ENCODE results near the gene TXNDC2. TPM values are rescaled to one million over a fixed set of nuclear protein-coding genes. Genes with fewer than 3 reads are reported as not detected.

Gene TXNDC2
- polyA plus RNA-seq, 3 donors = 0.08 TPM; not detected in 2

DNA sequence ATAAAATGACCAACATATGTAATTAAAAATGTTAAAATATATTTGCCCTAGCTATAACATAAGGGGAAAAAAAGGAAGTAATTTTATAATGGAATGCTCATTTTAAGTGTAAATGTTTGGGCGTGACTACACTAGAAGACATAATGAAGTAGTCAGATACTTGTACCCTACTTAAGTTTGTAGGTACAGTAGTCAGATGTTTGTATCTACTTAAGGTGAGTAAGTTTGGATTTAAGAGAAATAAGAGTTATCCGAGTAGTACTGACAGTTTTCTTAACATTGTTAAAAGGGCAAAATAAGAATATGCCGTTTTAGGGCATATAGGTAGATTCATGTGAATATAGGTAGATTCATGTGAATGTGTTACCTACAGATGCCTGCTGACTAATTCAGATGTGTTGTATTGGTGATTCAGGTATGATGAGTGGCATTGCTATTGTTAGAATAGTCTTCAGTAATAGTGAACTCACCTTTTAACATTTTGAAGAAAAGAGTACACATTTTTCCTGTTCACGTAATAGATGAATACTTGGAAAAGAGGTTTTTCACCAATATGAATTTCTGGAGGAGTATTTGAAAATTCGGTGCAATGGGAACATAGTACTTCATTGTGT, 43.0 kb downstream of the TXNDC2 start:
- no peak for DNase-seq (ENCODE audit: low read depth in 3 of 3, low spot score in 2 of 3)

DNA sequence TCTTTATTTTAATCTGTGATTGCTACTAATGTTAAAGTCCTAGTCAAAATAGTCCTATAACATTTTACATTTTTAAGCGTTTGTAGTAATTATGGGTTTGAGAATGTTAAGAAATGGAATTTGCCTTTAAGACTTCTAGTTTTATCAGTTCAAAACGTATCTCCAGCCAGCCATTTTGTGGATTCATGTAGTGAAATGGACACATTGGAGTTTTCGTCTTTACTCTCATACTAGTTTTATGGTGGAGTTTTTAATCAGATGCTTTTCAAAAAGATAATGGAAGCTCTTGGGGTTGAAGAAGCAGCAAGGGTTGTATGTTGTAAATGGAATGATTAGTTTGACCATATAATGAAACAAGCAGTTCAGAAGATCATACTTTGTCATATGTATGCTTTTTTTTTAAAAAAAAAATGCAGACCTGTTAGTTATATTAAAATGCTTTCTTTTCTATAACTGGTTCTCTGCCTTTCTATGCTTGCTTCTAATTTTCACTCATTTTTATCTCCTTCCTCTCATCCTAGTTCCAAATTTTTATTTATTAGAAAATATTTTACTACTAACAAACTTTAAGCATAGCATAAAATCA, 44.6 kb downstream of the TXNDC2 start:
- DNase-seq (ENCODE audit: low read depth in 3 of 3, low spot score in 2 of 3) = no peak

GRCh38 chr18:9931146-9931545, 45.4 kb downstream of the TXNDC2 start:
- DNase-seq (ENCODE audit: low read depth in 3 of 3, low spot score in 2 of 3) = no peak

DNA sequence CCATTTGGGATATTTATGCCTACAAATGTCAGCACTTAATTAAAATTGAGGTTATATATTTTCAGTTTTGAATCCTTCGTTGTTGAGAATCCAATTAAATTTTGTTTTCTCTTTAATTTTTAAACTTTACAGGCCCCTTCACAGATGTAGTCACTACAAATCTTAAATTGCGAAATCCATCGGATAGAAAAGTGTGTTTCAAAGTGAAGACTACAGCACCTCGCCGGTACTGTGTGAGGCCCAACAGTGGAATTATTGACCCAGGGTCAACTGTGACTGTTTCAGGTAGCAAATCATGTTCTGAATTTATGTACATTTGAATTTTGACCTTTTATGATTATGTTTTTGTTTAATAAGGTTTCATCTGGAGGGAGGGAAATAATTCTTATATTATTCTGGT, 45.9 kb downstream of the TXNDC2 start:
- no peak for DNase-seq (ENCODE audit: low read depth in 3 of 3, low spot score in 2 of 3)

- no peak for DNase-seq (ENCODE audit: low read depth in 3 of 3, low spot score in 2 of 3)
Measured at GRCh38 chr18:9933865-9934264, 48.1 kb downstream of the TXNDC2 start.

- DNase-seq (ENCODE audit: low read depth in 3 of 3, low spot score in 2 of 3) = no peak
Measured at GRCh38 chr18:9934274-9934673, 48.5 kb downstream of the TXNDC2 start.

Other genes starting within 250 kb of the TXNDC2 start
- 10 to 100 TPM; 32.0 to 34.0 (median 32.3) TPM for gene RAB31, start 177.7 kb upstream of the TXNDC2 start, polyA plus RNA-seq (ENCODE audit: insufficient read length in 3 of 3)
- gene VAPA, start 28.0 kb downstream of the TXNDC2 start, polyA plus RNA-seq (ENCODE audit: insufficient read length in 3 of 3) = 100 to 1,000 TPM; 277 to 287 (median 278) TPM